ENCODE results near the gene SAG. TPM values are rescaled to one million over a fixed set of nuclear protein-coding genes. Genes with fewer than 3 reads are reported as not detected.

SAG gene
- total RNA-seq, 4 donors from 2014 or later = not detected

DNA sequence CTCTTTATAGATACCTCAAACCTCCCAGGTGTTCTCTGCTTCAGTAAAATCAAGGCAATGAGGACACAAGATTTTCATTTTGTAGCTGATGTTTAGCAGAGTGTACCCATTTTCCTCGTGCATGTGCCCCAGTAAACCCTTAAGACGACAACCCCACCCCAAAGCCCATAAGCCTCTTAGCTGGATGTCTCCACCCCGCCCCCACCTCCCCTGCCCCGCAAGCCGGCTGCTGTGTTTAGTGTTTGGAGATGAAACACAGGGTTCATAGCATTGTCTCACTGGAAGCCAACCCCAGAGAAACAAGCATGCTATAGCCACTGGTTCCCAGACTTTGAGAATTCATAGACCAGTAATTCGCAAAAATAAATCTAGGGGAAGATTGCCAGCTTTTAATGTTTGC, 5.8 kb upstream of the SAG start:
- H3K4me3 ChIP-seq (ENCODE audit: low read depth, poor library complexity, severe bottlenecking) = no peak overlapping the region
- WGBS, 2 donors = 59 to 64% methylated on average over 6 of the region's 6 CpGs
- intact Hi-C loops (cut with DNase I; ENCODE audit: low total_unique reads) = no loop called here
- no peak for DNase-seq (ENCODE audit: low spot score in 2 of 2)
- no peak for TF ChIP-seq POLR2A (IDR thresholded peaks at IDR 0.05)
- TF ChIP-seq, protein P1, sequence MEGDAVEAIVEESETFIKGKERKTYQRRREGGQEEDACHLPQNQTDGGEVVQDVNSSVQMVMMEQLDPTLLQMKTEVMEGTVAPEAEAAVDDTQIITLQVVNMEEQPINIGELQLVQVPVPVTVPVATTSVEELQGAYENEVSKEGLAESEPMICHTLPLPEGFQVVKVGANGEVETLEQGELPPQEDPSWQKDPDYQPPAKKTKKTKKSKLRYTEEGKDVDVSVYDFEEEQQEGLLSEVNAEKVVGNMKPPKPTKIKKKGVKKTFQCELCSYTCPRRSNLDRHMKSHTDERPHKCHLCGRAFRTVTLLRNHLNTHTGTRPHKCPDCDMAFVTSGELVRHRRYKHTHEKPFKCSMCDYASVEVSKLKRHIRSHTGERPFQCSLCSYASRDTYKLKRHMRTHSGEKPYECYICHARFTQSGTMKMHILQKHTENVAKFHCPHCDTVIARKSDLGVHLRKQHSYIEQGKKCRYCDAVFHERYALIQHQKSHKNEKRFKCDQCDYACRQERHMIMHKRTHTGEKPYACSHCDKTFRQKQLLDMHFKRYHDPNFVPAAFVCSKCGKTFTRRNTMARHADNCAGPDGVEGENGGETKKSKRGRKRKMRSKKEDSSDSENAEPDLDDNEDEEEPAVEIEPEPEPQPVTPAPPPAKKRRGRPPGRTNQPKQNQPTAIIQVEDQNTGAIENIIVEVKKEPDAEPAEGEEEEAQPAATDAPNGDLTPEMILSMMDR (IDR thresholded peaks at IDR 0.05) = no peak

DNA sequence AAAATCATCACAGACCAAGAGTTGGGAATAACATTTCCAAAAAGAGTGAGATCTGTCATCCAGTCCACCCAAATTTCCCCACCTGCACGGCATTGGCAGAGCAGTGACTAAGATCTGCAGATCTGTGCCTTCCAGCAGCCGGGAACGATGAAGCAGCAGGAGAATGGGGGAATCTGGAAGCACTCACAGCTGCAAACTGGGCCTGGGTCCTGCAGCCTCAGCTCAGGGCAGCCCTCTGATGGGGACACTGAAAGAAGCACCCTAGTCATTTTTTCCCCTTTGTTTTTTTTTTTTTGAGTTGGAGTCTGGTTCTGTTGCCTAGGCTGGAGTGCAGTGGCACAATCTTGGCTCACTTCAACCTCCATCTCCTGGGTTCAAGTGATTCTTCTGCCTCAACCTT, 4.4 kb upstream of the SAG start:
- TF ChIP-seq, protein P1 (IDR thresholded peaks at IDR 0.05) = no peak
- TF ChIP-seq POLR2A (IDR thresholded peaks at IDR 0.05) = no peak
- intact Hi-C loops (cut with DNase I; ENCODE audit: low total_unique reads) = no loop called here
- DNase-seq (ENCODE audit: low spot score in 2 of 2) = no peak
- 91 to 92% methylated on average over 3 of the region's 3 CpGs for WGBS, 2 donors
- no peak overlapping the region for H3K4me3 ChIP-seq (ENCODE audit: low read depth, poor library complexity, severe bottlenecking)

- TF ChIP-seq, protein P1 (IDR thresholded peaks at IDR 0.05) = no peak
- no peak for TF ChIP-seq POLR2A (IDR thresholded peaks at IDR 0.05)
- 90 to 91% methylated on average over 11 of the region's 11 CpGs for WGBS, 2 donors
- H3K4me3 ChIP-seq (ENCODE audit: low read depth, poor library complexity, severe bottlenecking) = no peak overlapping the region
- intact Hi-C loops (cut with DNase I; ENCODE audit: low total_unique reads) = no loop called here
- DNase-seq (ENCODE audit: low spot score in 2 of 2) = no peak
Measured at GRCh38 chr2:233311241-233311926, 3.8 kb downstream of the SAG start.

DNA sequence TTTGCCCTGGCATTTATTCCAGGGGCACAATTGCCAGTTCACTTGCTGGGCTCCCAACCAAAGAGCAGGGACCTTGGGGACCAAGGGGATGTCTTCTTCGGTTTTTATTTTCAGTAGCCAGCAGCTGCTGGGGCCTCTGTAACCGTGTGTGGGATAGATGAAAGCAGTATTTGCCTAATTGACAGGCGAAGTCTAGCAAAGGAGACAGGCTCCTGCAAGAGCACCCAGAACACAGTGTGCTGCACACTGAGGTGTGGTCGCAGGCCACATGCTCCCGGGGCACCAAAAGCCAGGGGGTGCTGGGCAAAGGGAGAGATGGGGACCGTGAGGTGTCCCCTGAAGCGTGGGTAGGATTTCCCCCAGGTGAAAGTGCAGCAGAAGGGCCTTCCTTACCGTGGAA, 5.3 kb downstream of the SAG start:
- 66 to 72% methylated on average over 8 of the region's 8 CpGs for WGBS, 2 donors
- no peak overlapping the region for H3K4me3 ChIP-seq (ENCODE audit: low read depth, poor library complexity, severe bottlenecking)
- DNase-seq (ENCODE audit: low spot score in 2 of 2) = no peak
- intact Hi-C loops (cut with DNase I; ENCODE audit: low total_unique reads) = no loop called here
- no peak for TF ChIP-seq POLR2A (IDR thresholded peaks at IDR 0.05)
- TF ChIP-seq, protein P1 (IDR thresholded peaks at IDR 0.05) = no peak

DNA sequence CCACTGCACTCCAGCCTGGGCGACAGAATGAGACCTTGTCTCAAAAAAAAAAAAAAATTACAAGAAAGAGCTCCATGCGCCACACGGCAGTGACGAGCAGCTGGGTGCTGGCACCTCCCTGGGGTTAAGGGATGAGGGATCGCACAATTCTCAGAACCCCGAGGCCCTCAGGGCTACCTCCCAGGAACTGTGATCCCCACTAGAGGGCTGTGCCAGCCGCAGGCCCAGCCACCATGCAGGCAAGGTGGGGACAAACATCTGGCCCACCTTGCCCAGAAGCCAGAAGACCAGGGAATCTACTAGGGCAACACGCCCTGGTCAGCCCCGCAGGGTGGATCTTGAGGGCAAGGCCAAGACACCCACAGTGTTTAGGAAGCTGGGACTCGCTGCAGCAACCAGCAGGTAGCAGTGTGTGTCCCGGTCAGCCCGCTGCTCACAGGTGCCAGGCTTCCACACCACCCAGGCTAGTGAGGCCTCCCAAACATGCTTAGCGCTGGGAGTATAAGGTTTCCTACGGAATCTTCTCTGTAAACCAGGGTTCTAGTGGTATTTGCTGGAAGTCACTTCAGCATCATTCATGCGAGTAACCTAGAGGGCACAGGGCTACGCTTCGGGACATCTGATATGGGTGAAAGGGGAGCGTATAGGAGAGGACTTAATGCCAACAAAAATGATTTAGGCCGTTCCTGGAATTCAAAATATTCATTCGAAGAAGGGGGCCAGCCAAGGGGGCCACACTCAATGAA, 6.7 kb downstream of the SAG start:
- intact Hi-C loops (cut with DNase I; ENCODE audit: low total_unique reads) = no loop called here
- H3K4me3 ChIP-seq (ENCODE audit: low read depth, poor library complexity, severe bottlenecking) = no peak overlapping the region
- 90 to 91% methylated on average over 20 of the region's 20 CpGs for WGBS, 2 donors
- DNase-seq (ENCODE audit: low spot score in 2 of 2) = no peak
- no peak for TF ChIP-seq POLR2A (IDR thresholded peaks at IDR 0.05)
- TF ChIP-seq, protein P1 (IDR thresholded peaks at IDR 0.05) = no peak

All from lower leg skin (tissue), 4 donors.